Hippocampal formation (tissue), 2 donors: ENCODE results near the gene OTUD5.
"Not testable (repeated sequence)": the region's sequence is repeated elsewhere in the genome, so short reads cannot be mapped to it uniquely, and the experiment has no call there.

ENCODE experiments used
- DNase-seq, 2 donors: peaks; one replicate each; lab custom pipeline; 2025; lab: John Stamatoyannopoulos, UW

Gene OTUD5

GRCh38 chrX:48890296-48890925, 67.0 kb downstream of the OTUD5 start:
- DNase-seq = no peak

- DNase-seq = not testable (repeated sequence)
Measured at GRCh38 chrX:48886586-48886985, 70.8 kb downstream of the OTUD5 start.

GRCh38 chrX:48883729-48884128, 73.7 kb downstream of the OTUD5 start:
- DNase-seq = no peak

GRCh38 chrX:48876944-48877343, 80.5 kb downstream of the OTUD5 start:
- DNase-seq = not testable (repeated sequence)
